ENCODE measurements around the gene TARS2.

DNA sequence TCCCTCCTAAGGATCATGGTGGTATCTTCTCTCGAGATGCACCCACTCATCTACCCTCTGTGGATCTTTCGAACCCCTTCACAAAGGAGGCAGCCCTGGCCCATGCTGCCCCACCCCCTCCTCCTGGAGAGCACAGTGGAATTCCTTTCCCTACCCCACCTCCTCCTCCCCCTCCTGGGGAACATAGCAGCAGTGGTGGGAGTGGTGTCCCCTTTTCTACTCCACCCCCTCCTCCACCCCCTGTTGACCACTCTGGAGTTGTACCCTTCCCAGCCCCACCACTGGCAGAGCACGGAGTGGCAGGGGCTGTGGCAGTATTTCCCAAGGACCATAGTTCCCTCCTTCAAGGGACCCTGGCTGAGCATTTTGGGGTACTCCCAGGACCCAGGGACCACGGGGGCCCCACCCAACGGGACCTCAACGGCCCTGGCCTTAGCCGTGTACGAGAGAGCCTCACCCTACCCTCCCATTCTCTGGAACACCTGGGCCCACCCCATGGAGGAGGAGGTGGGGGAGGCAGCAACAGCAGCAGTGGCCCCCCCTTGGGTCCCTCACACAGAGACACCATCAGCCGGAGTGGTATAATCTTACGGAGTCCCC, 14.5 kb upstream of the TARS2 start:
- no peak for TF ChIP-seq POLR2A (IDR thresholded peaks at IDR 0.05)
- TF ChIP-seq, protein P1, sequence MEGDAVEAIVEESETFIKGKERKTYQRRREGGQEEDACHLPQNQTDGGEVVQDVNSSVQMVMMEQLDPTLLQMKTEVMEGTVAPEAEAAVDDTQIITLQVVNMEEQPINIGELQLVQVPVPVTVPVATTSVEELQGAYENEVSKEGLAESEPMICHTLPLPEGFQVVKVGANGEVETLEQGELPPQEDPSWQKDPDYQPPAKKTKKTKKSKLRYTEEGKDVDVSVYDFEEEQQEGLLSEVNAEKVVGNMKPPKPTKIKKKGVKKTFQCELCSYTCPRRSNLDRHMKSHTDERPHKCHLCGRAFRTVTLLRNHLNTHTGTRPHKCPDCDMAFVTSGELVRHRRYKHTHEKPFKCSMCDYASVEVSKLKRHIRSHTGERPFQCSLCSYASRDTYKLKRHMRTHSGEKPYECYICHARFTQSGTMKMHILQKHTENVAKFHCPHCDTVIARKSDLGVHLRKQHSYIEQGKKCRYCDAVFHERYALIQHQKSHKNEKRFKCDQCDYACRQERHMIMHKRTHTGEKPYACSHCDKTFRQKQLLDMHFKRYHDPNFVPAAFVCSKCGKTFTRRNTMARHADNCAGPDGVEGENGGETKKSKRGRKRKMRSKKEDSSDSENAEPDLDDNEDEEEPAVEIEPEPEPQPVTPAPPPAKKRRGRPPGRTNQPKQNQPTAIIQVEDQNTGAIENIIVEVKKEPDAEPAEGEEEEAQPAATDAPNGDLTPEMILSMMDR (IDR thresholded peaks at IDR 0.05 in 4 of 5, conservative IDR thresholded peaks at IDR 0.05 in 1 of 5), result no peak
